GM23248 (cell line): Measurements from ENCODE around the gene MT1F.

Experiments
- EZH2 ChIP-seq: fragments of 200-600 bp; sonication (generic); IDR thresholded peaks from 2 replicates; pipeline ENCODE4 v1.6.1; 2018; ENCODE audit warnings: antibody characterized with exemption, mild to moderate bottlenecking; ENCODE audit not compliant: insufficient read depth, poor library complexity, severe bottlenecking
- EZH2phosphoT487 ChIP-seq: fragments of 200-600 bp; sonication (generic); IDR thresholded peaks from 2 replicates; pipeline ENCODE4 v1.6.1; 2018; ENCODE audit warnings: antibody characterized with exemption, moderate library complexity, mild to moderate bottlenecking, low read depth; ENCODE audit not compliant: insufficient read depth

DNA sequence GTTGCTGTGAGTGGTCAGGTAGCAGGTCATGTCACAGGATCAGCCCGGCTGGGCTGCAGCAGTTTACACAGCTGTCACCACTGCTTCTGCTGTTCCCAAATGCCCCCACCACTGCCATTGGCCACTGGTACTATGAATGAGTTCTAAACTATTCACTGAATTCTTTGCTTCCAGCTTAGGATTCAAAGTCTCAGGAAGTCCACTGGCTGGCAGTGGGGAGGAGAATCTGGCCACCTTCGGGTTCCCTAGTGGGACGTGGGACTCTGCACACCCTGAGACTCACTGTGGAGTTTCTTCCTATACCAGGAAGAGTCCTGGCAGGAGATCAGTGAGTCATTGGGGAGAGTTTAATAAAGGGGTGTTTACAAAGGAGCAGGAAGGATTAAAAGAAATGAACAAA, 31.4 kb downstream of the MT1F start:
- TF ChIP-seq EZH2 (no peak), EZH2phosphoT487 (no peak)
